GM18907 (cell line): ENCODE results near the gene FRAS1.
"Not testable (repeated sequence)": the region's sequence is repeated elsewhere in the genome, so short reads cannot be mapped to it uniquely, and the experiment has no call there.

ENCODE experiments used
- ATAC-seq: cut with Tn5 transposase; IDR thresholded peaks from one replicate; pipeline ENCODE4 v1.9.1; 2021; ENCODE audit warnings: mild to moderate bottlenecking, moderate library complexity; ENCODE audit not compliant: unreplicated experiment

The FRAS1 gene

GRCh38 chr4:78057600-78058550 is 752 bp downstream of the FRAS1 start:
- peak; percentile 38 for ATAC-seq

- ATAC-seq = no peak
Measured at GRCh38 chr4:78058591-78059523, 1.7 kb downstream of the FRAS1 start.

- ATAC-seq = no peak
Measured at GRCh38 chr4:78059524-78059889, 2.4 kb downstream of the FRAS1 start.

GRCh38 chr4:78059938-78060337 is 2.8 kb downstream of the FRAS1 start:
- no peak for ATAC-seq

GRCh38 chr4:78061939-78062570 is 4.9 kb downstream of the FRAS1 start:
- no peak for ATAC-seq

GRCh38 chr4:78065508-78066192 is 8.5 kb downstream of the FRAS1 start:
- no peak for ATAC-seq

DNA sequence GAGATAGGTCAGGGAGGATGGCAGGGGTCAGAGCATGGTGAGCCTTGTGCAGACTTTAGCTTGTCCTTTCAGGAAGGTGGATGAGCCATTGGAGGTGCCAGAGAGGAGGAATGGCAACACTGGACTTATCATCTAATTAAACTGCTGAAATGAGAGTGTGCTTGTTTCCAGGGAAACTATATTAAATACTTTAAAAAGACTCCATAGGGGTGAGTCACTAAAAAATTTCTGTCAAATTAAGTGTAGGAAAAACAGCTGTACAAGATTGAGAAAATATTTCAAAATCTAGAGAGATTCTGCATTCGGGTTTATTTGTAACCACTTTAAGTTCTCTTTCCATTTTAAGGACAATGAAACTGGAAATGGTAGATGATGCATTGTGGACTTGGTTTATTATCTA is 11.4 kb downstream of the FRAS1 start:
- ATAC-seq = no peak

DNA sequence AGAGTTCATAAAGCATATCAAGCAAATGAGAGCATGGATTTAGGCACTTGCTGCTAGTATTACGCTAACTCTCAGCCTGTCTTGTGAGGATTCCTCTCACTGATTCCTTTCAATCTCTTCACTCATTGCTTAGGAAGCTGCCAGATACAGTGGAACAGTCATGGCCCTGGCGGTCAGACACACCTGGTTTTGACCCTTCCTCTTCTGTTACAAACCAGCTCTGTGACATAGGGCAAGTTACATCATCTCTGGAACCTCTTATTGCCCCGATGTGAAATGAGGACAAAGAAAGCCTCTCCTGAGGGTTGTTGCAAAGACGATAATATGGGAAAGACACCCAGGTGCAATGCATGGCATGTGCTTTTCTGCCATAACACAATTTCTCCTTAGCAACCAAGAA is 12.2 kb downstream of the FRAS1 start:
- ATAC-seq = no peak

DNA sequence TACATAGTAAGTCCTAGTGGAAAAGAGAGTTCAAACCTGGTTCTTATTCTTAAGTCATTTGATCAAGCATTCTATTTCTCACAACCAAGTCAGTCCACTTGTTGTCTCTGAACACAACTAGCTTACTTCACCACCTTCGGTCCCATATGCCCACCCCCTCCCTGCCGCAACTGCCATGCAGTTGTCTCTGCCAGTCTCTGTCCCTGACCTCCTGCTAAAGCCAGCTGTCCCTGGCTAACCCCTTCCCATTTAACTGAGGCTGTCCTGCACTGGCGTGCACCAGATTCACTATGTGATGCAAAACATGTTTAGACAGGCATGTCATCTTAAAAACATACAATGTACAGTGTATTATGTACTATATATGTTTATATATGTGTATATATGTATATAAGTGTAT is 12.7 kb downstream of the FRAS1 start:
- no peak for ATAC-seq

DNA sequence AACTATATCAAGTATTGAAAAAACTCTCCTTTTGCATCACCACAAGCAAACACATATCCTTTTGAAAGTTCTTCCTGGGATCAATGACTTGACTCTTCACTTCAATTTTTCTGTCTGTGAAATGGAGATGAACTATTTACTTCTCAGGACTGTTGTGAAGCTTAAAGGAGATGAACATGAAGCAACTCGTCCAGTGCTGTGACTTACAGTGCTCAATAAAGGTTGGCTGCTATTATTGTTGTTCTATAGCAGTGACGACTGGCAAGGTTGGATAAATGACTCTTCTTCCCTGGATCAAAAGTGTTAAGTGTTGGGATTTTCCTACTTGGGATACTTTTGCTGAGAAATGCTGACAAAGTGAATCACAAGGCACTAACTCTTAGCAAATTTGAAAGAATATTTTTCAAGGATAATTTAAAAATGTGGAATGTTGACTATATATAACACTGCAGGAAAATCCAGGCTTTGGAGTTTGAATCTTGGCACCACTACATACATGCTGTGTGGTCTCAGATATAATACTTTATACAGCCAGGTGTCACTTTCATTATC is 13.7 kb downstream of the FRAS1 start:
- ATAC-seq = no peak

GRCh38 chr4:78074759-78075158 is 17.6 kb downstream of the FRAS1 start:
- ATAC-seq = no peak

DNA sequence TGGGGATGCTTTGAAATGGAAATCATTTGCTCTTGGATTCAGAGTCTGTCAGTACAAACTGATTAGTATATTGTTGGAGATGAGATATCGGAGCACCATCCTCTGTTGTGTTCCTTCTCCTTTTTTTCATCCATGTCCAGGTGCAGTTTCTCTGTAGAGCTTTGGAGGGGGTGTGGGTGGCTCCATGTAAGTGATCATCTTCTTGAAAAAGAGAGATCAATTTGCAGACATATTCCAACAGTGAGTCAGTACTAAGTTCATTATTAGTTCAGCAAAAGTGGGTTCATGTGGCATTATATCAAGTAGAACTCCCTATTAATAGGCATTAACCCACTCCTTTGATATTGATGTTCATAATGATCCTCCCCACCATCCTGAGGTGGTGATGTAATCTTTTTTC is 18.9 kb downstream of the FRAS1 start:
- no peak for ATAC-seq

- no peak for ATAC-seq
Measured at GRCh38 chr4:78078101-78078500, 21.0 kb downstream of the FRAS1 start.

- no peak for ATAC-seq
Measured at GRCh38 chr4:78079726-78080430, 22.8 kb downstream of the FRAS1 start.

- ATAC-seq = no peak
Measured at GRCh38 chr4:78081541-78081940, 24.4 kb downstream of the FRAS1 start.

DNA sequence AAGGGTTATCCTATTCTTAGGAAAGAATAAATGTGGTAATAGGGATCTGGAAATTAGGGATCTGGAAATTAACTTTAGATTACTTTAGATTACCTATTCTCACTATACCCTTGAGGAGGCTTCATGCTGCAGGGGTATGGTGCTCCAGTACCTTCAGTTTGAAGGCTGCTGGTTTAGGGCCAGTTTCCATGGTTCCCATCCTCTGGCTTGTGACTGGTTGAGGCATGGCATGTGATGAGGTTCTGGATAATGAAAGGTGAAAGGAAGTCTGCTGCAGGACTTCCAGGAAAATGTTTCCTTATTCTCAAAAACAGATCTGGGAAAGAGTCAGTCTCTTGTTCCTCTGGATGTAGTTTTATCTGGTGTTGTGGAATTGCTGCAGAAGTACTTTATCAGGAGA is 25.9 kb downstream of the FRAS1 start:
- ATAC-seq = no peak

DNA sequence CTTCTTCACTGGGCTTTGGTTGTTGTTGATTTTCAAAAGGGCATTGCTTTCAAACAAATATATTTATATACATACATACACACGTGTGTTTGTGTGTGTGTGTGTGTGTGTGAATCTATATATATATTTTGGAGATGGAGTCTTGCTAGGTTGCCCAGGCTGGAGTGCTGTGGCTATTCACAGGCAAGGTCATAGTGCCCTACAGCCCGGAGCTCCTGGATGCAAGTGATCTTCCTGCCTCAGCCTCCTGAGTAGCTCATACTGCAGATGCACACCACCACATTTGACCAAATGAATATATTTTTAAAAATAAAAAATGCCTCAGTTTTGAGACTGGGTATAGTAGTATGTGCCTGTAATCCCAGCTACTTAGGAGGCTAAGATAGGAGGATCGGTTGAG is 34.4 kb downstream of the FRAS1 start:
- no peak for ATAC-seq

GRCh38 chr4:78092350-78092749 is 35.2 kb downstream of the FRAS1 start:
- not testable (repeated sequence) for ATAC-seq

DNA sequence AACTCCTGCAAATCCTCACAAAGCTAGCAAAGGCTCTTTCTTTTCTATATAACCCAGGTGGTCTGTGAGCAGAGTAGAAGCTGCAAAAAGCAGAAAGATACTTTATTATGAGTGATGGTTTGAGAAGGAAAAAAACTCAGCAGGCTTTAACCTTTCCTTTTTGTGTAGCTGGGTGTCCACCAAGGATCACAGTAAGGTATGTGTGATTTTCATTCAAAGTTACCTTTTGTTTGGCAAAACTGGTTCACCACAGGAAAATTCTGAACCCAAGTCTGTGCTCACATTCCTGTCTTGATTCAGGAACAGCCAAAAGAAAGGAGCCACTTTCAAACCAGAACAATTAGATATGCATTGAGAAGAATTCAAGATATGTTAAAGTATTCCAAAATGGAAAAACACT is 35.7 kb downstream of the FRAS1 start:
- ATAC-seq = no peak

DNA sequence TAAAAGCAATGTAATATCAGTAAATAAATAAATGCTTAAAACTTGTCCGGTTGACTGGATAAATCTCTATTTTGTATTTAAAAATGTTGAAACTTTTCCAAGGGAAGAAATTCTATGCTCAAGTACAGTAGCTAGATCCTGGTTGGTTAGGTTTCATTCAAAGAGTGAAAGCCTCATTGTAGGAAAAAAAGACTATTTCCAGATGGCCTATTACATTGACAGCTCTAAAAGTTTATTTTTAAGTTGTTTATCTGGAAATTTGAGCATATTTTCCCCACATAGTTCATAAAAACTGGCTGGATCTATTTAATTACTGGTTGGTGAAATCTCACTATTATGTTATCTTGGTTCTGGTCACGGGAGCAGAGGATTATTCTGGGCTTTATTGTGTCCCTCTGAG is 38.0 kb downstream of the FRAS1 start:
- no peak for ATAC-seq
